Right renal cortex interstitium (tissue), 3 donors: ENCODE data around the gene URB2. TPM values are rescaled to one million over a fixed set of nuclear protein-coding genes. Genes with fewer than 3 reads are reported as not detected.
"Not testable (repeated sequence)": the region's sequence is repeated elsewhere in the genome, so short reads cannot be mapped to it uniquely, and the experiment has no call there.

ENCODE experiments used
- DNase-seq, 3 donors: peaks; one replicate each; pipeline ENCODE4 v3.0.0-alpha.2; 2013; ENCODE audit warnings: low read depth in 3 of 3, low spot score in 2 of 3
- polyA plus RNA-seq, 3 donors: library from polyadenylated mRNA; unstranded; fragments of 120-200 nt; gene quantifications; one replicate each; pipeline ENCODE4 v1.2.1, GENCODE V29; 2013; ENCODE audit not compliant: insufficient read length in 3 of 3

The URB2 gene
- 1 to 10 TPM; 7.2 to 8.6 (median 7.8) TPM for polyA plus RNA-seq

GRCh38 chr1:229625915-229626831, at the start of gene URB2, which contains the start of gene TAF5L:
TSS of gene URB2 (plus strand) at chr1:229626247. CDS start at chr1:229627634, 1,387 bp downstream.
TSS of gene TAF5L (minus strand) at chr1:229626122. CDS start at chr1:229614482, 11,640 bp downstream.
- peak in 2 of 3 donors; percentile 74 to 77 for DNase-seq

GRCh38 chr1:229578168-229579058, 47.6 kb upstream of the URB2 start:
- no peak for DNase-seq

GRCh38 chr1:229579059-229579673, 46.9 kb upstream of the URB2 start:
- DNase-seq = peak in 1 of 3 donors; percentile 27

GRCh38 chr1:229581485-229581884, 44.6 kb upstream of the URB2 start:
- DNase-seq = no peak

- no peak for DNase-seq
Observed at GRCh38 chr1:229582011-229582694, 43.9 kb upstream of the URB2 start.

- DNase-seq = no peak
Observed at GRCh38 chr1:229582715-229583114, 43.3 kb upstream of the URB2 start.

GRCh38 chr1:229585338-229585737, 40.7 kb upstream of the URB2 start:
- DNase-seq = no peak

GRCh38 chr1:229590119-229590518, 35.9 kb upstream of the URB2 start:
- no peak for DNase-seq

- DNase-seq = no peak
Observed at GRCh38 chr1:229593800-229594199, 32.2 kb upstream of the URB2 start.

GRCh38 chr1:229594227-229595008, 31.6 kb upstream of the URB2 start:
- DNase-seq = no peak

- not testable (repeated sequence) for DNase-seq
Observed at GRCh38 chr1:229595876-229596275, 30.2 kb upstream of the URB2 start.

GRCh38 chr1:229596925-229597699, 28.9 kb upstream of the URB2 start:
- no peak for DNase-seq

- no peak for DNase-seq
Observed at GRCh38 chr1:229597877-229598276, 28.2 kb upstream of the URB2 start.

- DNase-seq = no peak
Observed at GRCh38 chr1:229599218-229599954, 26.7 kb upstream of the URB2 start.

GRCh38 chr1:229600229-229600628, 25.8 kb upstream of the URB2 start:
- no peak for DNase-seq

- no peak for DNase-seq
Observed at GRCh38 chr1:229603371-229604005, 22.6 kb upstream of the URB2 start.

GRCh38 chr1:229607370-229607769, 18.7 kb upstream of the URB2 start:
- no peak for DNase-seq
